HG03196 (cell line): Measurements from ENCODE around the gene DLG2.
A peak's percentile ranks its signal among the peaks of the same experiment; 100 is the strongest.
"Not testable (repeated sequence)": the region's sequence is repeated elsewhere in the genome, so short reads cannot be mapped to it uniquely, and the experiment has no call there.

Experiments
- ATAC-seq: cut with Tn5 transposase; IDR thresholded peaks from one replicate; pipeline ENCODE4 v1.9.1; 2021; ENCODE audit not compliant: unreplicated experiment

The DLG2 gene

GRCh38 chr11:85643191-85643614, 16.1 kb upstream of the DLG2 start:
- no peak for ATAC-seq

- ATAC-seq = no peak
Observed at GRCh38 chr11:85634747-85635146, 7.6 kb upstream of the DLG2 start.

DNA sequence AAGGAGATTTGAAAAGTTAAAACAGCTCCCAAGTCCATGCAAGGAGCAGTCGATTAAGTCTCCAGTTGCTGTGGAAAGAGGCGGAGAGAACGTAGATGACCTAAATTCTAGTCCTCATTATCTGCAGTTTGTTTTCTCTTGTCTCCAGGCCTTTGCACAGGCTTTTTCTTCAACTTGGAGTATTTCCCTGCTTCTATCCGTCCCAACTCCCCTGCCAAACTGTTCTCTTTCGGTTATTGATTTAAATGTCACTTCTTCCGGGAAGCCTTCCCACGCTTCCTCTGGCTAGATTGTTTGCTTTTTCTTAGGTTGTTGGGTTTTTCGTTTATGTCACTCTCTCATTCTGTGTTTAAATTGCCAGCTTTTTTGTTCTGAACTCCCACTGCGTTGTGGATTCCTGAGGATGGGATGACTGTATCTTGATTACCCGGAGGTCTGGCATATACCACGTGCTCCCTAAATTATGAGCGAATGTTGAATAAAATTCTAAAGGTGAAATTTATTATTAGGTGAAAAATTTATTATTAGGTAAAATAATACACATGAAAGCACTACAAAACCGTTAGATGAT, 1.7 kb upstream of the DLG2 start:
- ATAC-seq = peak; percentile 7

DNA sequence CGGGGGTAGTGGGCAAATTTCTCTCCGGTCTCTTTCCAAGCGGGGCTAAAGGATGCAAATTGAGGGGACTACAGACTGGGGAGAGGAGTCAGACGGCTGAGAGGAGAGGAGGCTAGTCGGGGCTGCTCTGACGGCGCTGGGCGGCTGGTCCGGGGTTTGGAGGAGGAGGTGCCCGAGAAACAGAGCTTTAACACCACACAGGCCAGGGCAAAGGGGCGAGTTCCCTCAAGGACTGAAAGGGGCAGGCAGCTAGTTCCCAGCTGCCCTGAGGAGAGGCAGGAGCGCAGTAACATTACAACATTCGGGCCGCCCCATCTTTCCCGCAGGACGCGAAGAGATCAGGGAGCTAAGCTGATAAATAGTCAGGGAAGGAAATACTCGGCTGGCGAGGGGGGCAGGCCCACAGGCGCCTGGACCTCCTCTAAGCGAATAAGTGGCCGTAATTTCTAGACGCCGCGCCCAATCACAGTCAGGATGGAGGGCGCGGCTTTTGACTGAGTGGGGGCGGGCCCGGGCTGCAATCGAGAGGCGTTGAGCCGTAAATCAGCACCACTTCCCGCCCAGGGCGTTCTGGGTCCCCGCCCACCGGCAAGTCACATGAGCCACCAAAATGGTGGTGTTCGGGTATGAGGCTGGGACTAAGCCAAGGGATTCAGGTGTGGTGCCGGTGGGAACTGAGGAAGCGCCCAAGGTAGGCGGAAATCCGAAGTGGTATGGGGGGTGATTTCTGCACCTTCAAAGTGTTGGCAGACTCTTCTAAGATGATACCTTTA, 1.0 kb upstream of the DLG2 start, which contains the start of gene TMEM126B:
Gene TMEM126B, plus strand, starts transcription at position 596 of the 773 bp plus-strand sequence. Its CDS starts 15 bp downstream, at position 611.
- peak; percentile 99 for ATAC-seq

DNA sequence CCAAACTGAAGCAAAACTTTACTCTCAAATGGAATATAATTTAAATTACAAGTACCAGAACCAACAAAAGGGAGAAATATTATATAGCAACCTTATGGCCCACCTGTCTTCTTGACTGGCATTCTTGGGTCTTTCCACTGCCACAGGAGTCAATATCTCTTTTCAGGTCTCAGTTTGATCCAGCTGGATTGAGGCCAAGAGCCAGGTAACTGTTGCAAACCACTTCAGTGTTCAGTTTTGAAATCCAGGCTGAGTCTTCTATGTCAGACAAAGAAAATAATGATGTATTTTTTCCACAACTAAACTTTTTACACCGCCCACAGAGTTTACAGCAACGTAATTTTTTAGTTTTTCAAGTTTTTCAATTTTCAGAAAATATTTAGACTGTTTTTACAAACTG, 648 bp downstream of the DLG2 start:
- no peak for ATAC-seq

DNA sequence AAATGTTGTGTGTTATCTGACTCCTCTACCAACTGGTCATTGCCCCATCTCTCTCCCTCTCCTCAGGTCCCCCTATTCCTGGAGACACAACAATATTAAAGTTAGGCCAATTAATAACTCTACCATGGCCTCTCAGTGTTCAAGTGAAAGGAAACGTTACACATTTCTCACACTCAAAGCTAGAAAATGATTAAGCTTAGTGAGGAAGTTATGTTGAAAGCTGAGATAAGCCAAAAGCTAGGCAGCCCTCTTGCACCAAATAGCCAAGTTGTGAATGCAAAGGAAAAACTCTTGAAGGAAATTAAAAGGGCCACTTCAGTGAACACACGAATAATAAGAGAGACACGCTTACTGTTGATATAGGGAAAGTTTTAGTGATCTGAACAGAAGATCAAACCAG, 6.9 kb downstream of the DLG2 start:
- no peak for ATAC-seq

DNA sequence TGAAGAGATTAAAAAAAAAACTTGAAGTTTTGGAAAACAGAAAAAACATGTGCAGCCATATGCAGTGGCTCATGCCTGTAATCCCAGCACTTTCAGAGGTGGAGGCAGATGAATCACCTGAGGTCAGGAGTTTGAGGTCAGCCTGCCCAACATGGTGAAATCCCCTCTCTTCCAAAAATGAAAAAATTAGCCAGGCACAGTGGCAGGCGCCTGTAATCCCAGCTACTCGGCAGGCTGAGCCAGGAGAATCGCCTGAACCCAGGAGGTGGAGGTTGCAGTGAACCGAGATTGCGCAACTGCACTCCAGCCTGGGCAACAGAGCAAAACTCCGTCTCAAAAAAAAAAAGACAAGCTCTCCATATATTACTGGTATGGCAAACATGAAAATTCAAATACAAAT, 7.6 kb downstream of the DLG2 start:
- no peak for ATAC-seq

DNA sequence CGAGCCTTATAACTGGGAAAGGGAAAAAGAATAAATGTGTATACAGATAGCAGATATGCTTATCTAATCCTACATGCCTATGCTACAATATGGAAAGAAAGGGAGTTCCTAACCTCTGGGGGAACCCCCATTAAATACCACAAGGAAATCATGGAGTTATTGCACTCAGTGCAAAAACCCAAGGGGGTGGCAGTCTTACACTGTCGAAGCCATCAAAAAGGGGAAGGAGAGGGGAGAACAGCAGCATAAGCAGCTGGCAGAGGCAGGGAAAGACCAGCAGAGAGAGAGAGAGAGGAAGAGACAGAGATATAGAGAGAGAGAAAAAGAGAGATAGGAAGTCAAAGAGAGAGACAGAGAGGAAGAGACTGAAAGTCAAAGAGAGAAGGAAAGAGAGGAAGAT, 15.5 kb downstream of the DLG2 start:
- ATAC-seq = not testable (repeated sequence)

- not testable (repeated sequence) for ATAC-seq
Observed at GRCh38 chr11:85609286-85609685, 17.9 kb downstream of the DLG2 start.

DNA sequence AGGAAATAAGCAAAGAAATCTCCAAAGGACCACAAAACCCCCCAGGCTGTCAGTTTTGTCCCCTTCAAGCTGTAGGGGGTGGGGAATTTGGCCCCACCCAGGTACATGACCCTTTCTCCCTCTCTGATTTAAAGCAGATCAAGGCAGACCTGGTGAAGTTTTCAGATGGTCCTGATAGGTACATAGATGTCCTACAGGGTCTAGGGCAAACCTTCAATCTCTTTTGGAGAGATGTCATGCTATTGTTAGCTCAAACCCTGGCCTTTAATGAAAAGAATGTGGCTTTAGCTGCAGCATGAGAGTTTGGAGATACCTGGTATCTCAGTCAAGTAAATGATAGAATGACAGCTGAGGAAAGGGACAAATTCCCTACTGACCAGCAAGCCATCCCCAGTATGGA, 18.5 kb downstream of the DLG2 start:
- ATAC-seq = not testable (repeated sequence)

GRCh38 chr11:85606237-85606636, 20.9 kb downstream of the DLG2 start:
- not testable (repeated sequence) for ATAC-seq

DNA sequence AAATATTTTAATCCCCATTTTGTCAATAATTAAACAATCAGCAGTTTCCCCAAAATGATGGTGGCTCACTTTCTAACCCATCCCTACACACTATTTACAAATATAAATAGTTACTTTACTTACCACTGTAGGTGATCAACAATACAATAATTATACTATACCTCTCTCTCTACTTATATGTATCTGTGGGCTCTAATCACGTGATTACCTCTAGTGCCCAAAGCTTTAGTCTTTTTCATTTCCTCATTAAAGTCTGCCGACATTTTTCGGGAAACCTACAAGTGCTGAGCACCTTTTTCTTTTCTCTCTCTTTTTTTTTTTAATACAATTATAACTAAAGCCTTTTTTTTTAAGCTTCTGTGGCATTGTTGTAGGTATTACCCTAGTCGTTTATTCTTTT, 23.9 kb downstream of the DLG2 start:
- ATAC-seq = no peak

- no peak for ATAC-seq
Observed at GRCh38 chr11:85602526-85603213, 24.5 kb downstream of the DLG2 start.

- no peak for ATAC-seq
Observed at GRCh38 chr11:85599083-85599482, 28.1 kb downstream of the DLG2 start.

- ATAC-seq = no peak
Observed at GRCh38 chr11:85596886-85597285, 30.3 kb downstream of the DLG2 start.

DNA sequence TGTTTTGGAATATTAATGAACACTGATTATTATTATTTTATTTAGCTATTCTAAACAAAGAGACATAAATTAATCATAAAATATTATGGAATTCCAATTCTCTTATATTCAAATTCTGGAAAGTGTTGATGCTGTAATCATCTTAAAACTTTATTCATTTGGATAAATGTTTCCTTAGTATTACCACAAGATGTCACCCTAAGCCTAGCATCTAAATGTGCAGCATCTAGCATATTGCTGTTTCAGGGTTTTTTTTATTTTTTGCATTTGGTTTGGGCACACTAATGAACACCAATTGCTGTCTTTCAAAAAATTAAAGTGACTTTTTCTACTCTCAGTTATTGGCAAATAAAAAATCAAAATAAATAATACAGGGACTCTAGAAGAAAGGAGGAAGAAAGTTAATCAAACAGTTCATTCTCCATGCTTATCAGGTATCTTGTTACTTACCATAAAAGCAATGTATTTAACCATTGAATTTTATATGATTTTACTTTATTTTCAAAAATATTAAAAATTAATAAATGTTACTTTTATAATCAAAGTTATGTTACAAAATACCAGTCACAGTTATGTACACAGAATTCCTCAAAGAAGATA, 31.8 kb downstream of the DLG2 start:
- no peak for ATAC-seq

DNA sequence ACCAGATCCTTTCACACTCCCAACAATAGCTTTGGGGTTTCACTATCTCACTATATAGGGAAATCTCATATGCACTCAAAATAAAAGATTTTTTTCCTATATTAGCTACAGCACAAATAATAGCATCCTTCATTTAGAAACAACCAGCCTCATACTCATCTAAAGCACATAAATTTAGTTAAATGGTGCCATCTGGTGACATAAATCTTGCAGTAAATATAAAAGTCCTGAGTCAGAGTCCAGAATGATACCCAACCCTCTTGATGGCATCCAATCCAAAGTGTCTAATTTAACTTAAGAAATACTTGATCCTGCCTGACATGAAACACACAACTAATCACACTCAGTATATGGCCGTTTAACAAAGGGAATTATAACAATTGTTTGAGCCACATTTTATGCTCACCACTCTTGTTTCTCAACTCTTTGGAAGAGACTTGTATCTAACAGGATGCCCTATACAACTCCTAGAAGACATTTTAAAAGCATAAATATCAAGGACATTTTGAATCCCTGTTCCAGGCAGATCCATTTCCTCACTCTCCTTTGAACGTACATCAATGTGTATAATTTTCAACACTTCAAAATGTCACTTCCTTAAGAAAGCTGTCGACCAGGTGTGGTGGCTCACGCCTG, 36.2 kb downstream of the DLG2 start:
- ATAC-seq = no peak

GRCh38 chr11:85589373-85589772, 37.8 kb downstream of the DLG2 start:
- no peak for ATAC-seq

GRCh38 chr11:85582111-85582510, 45.0 kb downstream of the DLG2 start:
- ATAC-seq = no peak

DNA sequence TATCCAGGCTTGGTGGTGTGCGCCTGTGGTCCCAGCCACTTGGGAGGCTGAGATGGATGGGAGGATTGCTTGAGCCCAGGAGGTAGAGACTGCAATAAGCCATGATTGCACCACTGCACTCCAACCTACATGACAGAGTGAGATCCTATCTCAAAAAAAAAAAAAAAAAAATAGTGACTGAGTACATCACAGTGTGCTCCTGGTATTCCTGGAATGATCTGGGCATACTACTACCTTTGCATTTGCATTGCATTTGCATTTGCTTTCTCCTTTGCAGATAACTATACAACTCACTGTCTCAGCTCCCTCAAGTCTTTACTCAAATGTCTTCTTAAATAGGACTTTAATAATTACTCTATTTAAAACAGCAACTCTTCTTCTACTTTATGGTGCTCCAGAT, 51.8 kb downstream of the DLG2 start:
- ATAC-seq = no peak

- no peak for ATAC-seq
Observed at GRCh38 chr11:85572056-85572455, 55.1 kb downstream of the DLG2 start.
